HFF-Myc (cell line): ENCODE results near the gene IFT20.
A peak's percentile ranks its signal among the peaks of the same experiment; 100 is the strongest.

Source experiments
- DNase-seq: peaks from one replicate; pipeline ENCODE4 v3.0.0-alpha.2; 2011; ENCODE audit warnings: low read depth; ENCODE audit errors: extremely low read depth
- H3K4me3 ChIP-seq: replicated peaks from 2 replicates; pipeline ENCODE4 v1.5.1; 2011; ENCODE audit warnings: low read depth, mild to moderate bottlenecking, control low read depth, low read length
- CTCF ChIP-seq: IDR thresholded peaks from 2 replicates; pipeline ENCODE4 v1.5.1; 2012; ENCODE audit warnings: mild to moderate bottlenecking, low read depth, low read length, control low read depth; ENCODE audit errors: missing control alignments

The IFT20 gene

GRCh38 chr17:28320215-28321061, 14.8 kb downstream of the IFT20 start:
- peak overlapping the region; percentile 85 for H3K4me3 ChIP-seq
- no peak for DNase-seq
- TF ChIP-seq CTCF: no peak

- no peak for TF ChIP-seq CTCF
- DNase-seq: no peak
Measured at GRCh38 chr17:28319598-28319935, 15.7 kb downstream of the IFT20 start.

GRCh38 chr17:28318759-28319597, 16.3 kb downstream of the IFT20 start, which contains the start of gene TMEM97:
Gene TMEM97 (plus strand): TSS chr17:28319200. CDS start chr17:28319240, 40 bp downstream.
- TF ChIP-seq CTCF: no peak
- peak; percentile 91 for DNase-seq
- peak within 1 kb of the TSS; percentile 85 for H3K4me3 ChIP-seq

More at GRCh38 chr17:28319598-28319935, 15.7 kb downstream of the IFT20 start:
- peak overlapping the region; percentile 85 for H3K4me3 ChIP-seq

GRCh38 chr17:28317966-28318758, 17.1 kb downstream of the IFT20 start:
- no peak for TF ChIP-seq CTCF
- no peak for DNase-seq
- H3K4me3 ChIP-seq: peak overlapping the region; percentile 85

GRCh38 chr17:28317099-28317965, 17.9 kb downstream of the IFT20 start:
- peak overlapping the region; percentile 85 for H3K4me3 ChIP-seq
- no peak for TF ChIP-seq CTCF

More at GRCh38 chr17:28317099-28317965, 17.9 kb downstream of the IFT20 start:
- DNase-seq: no peak
